ENCODE measurements around the gene TSPAN9.
"Not testable (repeated sequence)": the region's sequence is repeated elsewhere in the genome, so short reads cannot be mapped to it uniquely, and the experiment has no call there.

The TSPAN9 gene

GRCh38 chr12:3045494-3045893 lies 31.7 kb upstream of the TSPAN9 start:
- no peak for DNase-seq

DNA sequence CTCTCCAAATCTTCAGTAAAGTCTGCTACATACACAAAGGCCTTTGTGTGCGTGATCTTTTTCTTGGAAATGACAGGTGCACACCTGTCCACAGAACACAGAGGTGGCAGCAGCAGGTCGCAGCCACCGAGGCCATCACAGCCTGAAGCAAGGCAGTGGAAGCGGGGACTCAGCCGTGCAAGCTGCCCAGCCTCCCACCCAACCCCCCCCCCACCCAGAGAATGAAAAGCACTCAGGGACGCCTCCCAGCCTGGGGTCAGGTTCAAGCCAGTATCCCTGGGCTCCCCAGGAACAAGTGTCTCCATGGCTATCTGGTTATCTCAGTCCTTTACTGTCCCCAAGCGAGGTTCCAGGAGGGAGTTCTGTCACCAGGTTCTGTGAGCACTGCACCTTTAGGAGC lies 31.2 kb upstream of the TSPAN9 start:
- no peak for DNase-seq

DNA sequence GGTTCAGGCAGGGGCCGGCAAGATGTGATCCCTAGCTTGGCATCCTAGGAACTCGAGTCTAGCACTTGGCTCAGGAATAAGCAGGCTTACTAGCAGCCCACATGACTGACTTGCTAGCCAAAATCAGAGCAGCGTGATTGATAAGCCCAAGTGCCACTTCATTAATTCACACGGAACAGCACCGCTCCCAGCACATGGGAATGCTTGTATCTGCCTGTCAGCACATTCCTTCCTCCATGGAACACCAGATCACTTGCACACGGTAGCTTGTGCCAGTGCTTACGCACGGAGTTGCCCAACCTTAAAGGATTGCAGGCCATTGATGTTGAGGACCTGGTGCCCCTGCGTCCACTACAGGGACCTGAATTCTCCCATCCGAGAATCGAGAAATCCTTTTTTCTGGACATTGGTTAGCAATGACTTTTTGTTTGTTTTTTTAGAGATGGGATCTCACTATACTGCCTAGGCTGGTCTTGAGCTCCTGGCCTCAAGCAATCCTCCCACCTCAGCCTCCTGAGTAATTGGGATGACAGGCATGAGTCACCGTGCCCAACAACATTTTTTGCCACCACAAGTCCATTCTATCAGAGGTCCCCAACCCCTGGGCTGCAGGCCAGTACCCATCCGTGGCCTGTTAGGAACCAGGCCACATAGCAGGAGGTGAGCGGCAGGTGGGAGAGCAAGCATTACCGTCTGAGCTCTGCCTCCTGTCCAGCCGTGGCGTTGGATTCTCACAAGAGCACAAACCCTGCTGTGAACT lies 30.6 kb upstream of the TSPAN9 start:
- DNase-seq: no peak

- no peak for DNase-seq
These were observed 29.2 kb upstream of the TSPAN9 start for GRCh38 chr12:3047961-3048360.

DNA sequence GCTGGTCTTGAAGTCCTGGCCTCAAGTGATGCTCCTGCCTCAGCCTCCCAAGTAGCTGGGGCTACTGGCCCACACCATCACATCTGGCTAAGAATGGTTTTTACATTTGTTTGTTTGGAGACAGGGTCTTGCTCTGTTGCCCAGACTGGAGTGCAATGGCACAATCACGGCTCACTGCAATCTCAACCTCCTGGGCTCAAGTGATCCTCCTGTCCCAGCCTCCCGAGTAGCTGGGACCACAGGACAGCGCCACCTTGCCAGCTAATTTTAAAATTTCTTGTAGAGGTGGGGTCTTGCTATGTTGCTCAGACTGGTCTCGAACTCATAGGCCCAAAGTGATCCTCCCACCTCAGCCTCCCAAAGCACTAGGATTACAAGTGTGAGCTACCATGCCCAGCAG lies 28.6 kb upstream of the TSPAN9 start:
- DNase-seq: no peak

DNA sequence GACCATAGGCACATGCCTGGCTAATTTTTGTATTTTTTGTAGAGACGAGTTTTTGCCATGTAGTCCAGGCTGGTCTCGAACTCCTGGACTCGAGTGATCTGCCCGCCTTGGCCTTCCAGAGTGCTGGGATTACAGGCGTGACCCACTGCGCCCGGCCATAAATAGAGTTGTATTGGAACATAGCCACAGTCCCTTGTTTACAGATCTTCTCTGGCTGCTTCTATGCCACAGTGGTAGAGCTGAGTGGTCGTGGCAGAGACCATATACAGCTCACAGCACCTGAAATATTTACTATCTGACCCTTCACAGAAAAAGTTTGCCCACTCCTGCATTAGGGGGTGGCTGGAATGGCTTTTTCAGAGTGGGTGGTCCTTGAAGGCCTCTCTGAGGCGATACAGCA lies 28.0 kb upstream of the TSPAN9 start:
- DNase-seq: no peak

DNA sequence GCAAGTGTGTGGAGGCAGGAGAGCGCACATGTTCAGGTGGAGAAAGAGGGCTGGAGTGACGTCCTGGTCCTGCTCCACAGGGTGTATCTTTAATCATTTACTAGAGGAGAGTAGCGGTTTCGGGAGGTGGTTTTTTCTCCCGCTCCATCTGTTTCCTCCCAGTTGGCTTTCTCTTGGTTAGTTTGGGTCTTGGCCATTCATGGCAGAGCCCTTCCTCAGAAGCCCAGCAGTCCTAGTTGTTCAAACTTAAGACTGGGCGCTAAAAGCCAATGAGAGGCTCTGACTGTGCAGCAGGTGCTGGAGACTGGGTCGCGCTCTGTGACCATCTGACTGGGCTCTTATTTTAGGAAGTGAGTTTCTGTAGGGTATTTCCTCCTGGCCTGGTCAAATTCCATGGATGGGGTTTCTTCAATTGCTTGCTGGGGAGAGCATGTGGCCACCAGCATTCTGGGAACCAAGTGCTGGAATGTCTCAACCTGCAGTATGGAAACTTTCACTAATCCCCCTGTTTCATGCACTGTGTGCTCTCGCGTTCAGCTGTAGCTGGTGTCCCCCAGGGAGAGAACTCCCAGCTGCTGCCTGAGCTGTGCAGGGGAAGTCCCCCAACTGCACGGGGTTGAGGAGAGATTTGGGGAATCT lies 27.4 kb upstream of the TSPAN9 start:
- no peak for DNase-seq

DNA sequence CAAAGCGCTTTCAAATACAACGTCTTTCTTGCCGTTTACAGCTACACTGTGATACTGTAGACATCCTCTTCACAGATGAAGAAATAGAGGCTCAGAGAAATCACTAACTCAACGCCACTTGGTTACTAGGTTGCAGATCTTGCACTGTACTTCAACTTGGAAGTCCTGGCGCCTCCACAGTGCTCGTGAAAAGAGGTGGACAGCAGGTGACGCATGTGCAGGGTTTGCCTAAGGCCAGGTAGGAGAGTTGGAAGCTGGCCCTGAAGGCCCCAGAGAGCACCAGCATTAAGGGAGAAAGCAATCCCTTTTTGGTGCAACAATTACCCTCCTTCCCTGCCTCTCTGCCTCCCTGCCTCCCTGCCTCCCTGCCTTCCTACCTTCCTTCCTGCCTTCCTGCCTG lies 22.8 kb upstream of the TSPAN9 start:
- no peak for DNase-seq

DNA sequence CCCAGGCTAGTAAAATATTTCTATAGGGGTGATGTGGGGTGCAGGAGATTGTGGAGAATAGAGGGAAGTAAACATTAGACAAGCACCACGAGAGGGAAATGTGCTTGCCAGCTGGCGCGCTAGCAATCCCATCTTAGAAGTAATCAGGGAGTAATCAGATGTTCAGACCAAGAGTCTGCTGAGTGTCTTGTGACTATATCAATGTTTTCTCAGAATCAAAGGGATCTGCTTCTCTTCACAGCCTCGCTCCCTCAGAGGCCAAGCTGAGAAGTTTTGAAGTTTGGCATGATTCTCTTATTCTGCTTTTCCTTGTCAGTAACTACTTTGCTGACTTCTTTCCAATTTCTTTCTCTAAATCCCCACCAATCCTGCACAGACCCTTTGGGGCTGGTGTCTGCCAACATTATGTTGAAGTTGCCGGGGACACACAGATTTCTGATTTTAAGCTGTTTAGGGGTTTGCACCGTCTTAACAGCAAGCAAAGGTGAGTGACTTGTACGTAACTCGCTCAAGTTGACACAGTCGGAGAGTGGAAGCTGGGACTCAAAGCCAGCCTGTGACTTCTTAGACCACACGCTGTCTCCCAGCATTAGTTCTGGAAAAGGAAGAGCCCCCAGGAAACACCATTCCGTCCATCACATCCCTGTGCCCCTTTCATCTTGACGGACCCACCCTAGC lies 22.0 kb upstream of the TSPAN9 start:
- no peak for DNase-seq

GRCh38 chr12:3055704-3056467 lies 21.3 kb upstream of the TSPAN9 start:
- no peak for DNase-seq

- no peak for DNase-seq
These were observed 16.1 kb upstream of the TSPAN9 start for GRCh38 chr12:3061059-3061458.

- no peak for DNase-seq
These were observed 15.5 kb upstream of the TSPAN9 start for GRCh38 chr12:3061501-3062215.

DNA sequence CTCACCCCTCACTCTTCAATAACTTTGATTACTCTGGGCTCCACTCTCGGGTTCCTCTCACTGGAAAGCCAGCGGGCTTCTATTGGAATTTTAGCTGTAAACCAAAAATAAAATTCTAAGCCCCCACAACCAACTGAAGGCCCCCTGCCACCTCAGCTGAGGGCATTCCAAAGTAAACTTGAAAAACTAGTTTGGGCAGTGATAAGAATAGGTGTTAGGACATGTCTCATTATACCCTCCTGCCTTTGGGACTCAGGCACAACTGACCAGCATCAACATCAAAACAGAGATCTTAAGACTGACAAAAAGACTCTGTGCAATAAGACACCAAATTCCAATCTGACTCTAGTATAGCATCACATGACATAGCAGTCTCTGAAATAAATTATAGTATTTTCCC lies 11.9 kb upstream of the TSPAN9 start:
- DNase-seq: no peak

- not testable (repeated sequence) for DNase-seq
These were observed 11.3 kb upstream of the TSPAN9 start for GRCh38 chr12:3065846-3066245.

- no peak for DNase-seq
These were observed 7.5 kb upstream of the TSPAN9 start for GRCh38 chr12:3069714-3070113.

- DNase-seq: no peak
These were observed 6.1 kb upstream of the TSPAN9 start for GRCh38 chr12:3071107-3071506.

DNA sequence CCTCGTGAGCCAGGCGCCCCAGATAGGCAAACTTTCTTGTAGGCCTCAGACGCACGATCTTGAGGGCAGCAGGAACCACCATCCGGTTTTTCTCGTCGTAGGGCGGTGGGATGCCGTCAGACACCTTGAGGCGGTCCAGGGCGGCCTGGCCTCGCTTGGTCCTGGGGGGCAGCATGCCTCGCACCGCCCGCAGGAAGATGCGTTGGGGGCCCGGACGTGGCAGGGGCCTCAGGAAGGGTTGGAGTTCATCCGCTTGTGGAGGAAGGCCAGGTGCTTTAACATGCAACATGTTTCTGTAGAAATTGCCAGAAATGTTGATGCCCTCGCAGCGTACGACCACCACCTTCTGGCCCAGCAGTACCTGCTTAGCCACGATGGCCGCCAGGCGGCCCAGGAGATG lies 5.5 kb upstream of the TSPAN9 start:
- DNase-seq: no peak

- peak; percentile 87 for DNase-seq
These were observed 3.5 kb upstream of the TSPAN9 start for GRCh38 chr12:3073438-3074250.

- DNase-seq: no peak
These were observed 1.9 kb upstream of the TSPAN9 start for GRCh38 chr12:3075315-3075714.

DNA sequence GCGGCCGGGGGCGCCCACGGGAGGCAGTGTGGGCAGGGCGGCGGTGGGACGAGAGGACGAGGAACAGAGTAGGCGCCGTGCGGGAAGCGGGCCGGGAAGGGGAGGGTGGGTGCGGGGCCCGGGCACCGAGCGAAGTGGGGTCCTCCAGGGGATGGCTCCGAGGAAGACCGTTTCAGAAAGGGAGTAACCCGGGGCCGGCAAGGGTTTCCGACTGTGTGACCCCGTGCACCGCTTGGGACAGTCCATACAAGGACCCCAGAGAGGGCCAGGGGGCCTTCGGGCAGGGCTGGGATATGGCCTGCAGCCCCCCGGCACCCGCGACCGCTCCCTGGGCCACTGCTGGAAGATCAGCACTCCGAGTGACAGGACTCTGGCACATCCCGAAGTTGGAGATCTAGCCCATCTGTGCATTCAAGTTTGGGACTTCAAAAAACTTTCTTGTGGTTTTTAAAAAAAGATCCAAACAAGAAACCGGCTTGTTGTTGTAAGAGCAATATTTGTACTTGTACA lies 448 bp downstream of the TSPAN9 start:
- DNase-seq: peak; percentile 19

GRCh38 chr12:3078086-3078820 lies 1.1 kb downstream of the TSPAN9 start:
- no peak for DNase-seq
